ENCODE results near the gene TXLNB. TPM values are rescaled to one million over a fixed set of nuclear protein-coding genes. Genes with fewer than 3 reads are reported as not detected.

TXLNB gene
- total RNA-seq, 1 experiment from 2014 or later, result not detected

GRCh38 chr6:139236105-139236504 lies 55.7 kb downstream of the TXLNB start:
- H3K27me3 ChIP-seq (ENCODE audit: control insufficient read depth, insufficient read depth, low read length), result peaks cover 4% of the 10 kb centered on the region; the same call in 1 of the 2 replicates
- CTCF ChIA-PET, result no interaction called here
- no peaks in the 10 kb centered on the region for H3K4me1 ChIP-seq (ENCODE audit: control insufficient read depth, insufficient read depth, low read length)
- 0 out of 2 replicates have a peak, but pooled peaks have one; percentile 51 for ATAC-seq
- no peaks in the 10 kb centered on the region for H3K9me3 ChIP-seq (ENCODE audit: control insufficient read depth, insufficient read depth, low read depth, low read length)
- TF ChIP-seq POLR2AphosphoS5 (IDR thresholded peaks at IDR 0.05; ENCODE audit: low read depth, low read length), result no peak
- TF ChIP-seq SIN3A (IDR thresholded peaks at IDR 0.05; ENCODE audit: borderline replicate concordance, insufficient read depth, low read depth, low read length), result no peak
- TF ChIP-seq CTCF (IDR thresholded peaks at IDR 0.05), result no peak
- TF ChIP-seq TCF7L2 (IDR thresholded peaks at IDR 0.05; ENCODE audit: low read depth, low read length), result no peak
- TF ChIP-seq REST (IDR thresholded peaks at IDR 0.05; ENCODE audit: insufficient read depth in 1 of 2, low read depth in 2 of 2, low read length in 1 of 2), result no peak
- in situ Hi-C loops (cut with HindIII; ENCODE audit: low pct_unique_long_range_greater_than_20kb, low sequenced_read_pairs) (no loop called here), intact Hi-C loops (cut with micrococcal nuclease; ENCODE audit: unreplicated experiment) (loop anchor here (10.0 kb wide), 1 partner anchor 109 kb away; no protein-coding TSS in a partner anchor)
- POLR2A ChIA-PET, result interaction anchor here (0.6 kb wide), 1 partner anchor 124 kb away, joined by 3 read pairs; no protein-coding TSS in a partner anchor
- no peak overlapping the region for H3K27ac ChIP-seq (ENCODE audit: low read length)
- BruUV-seq (replicated peaks), result no TSS peak
- DNase-seq (ENCODE audit: low read depth, low spot score), result no peak
- H3K36me3 ChIP-seq (ENCODE audit: control insufficient read depth, insufficient read depth, low read length), result no peaks in the 10 kb centered on the region
- H3K4me3 ChIP-seq (ENCODE audit: low read depth in 2 of 2, low read length in 2 of 2), result no peak overlapping the region

GRCh38 chr6:139235661-139236060 lies 56.1 kb downstream of the TXLNB start:
- in situ Hi-C loops (cut with HindIII; ENCODE audit: low pct_unique_long_range_greater_than_20kb, low sequenced_read_pairs) (no loop called here), intact Hi-C loops (cut with micrococcal nuclease; ENCODE audit: unreplicated experiment) (loop anchor here (10.0 kb wide), 1 partner anchor 109 kb away; no protein-coding TSS in a partner anchor)

More at GRCh38 chr6:139235661-139236060, 56.1 kb downstream of the TXLNB start:
- DNase-seq (ENCODE audit: low read depth, low spot score) (no peak), ATAC-seq (no peak)
- H3K9me3 ChIP-seq (ENCODE audit: control insufficient read depth, insufficient read depth, low read depth, low read length), result no peaks in the 10 kb centered on the region
- BruUV-seq (replicated peaks), result no TSS peak
- no peak overlapping the region for H3K27ac ChIP-seq (ENCODE audit: low read length)
- H3K36me3 ChIP-seq (ENCODE audit: control insufficient read depth, insufficient read depth, low read length), result no peaks in the 10 kb centered on the region
- TF ChIP-seq SIN3A (IDR thresholded peaks at IDR 0.05; ENCODE audit: borderline replicate concordance, insufficient read depth, low read depth, low read length), result no peak
- no peak for TF ChIP-seq TCF7L2 (IDR thresholded peaks at IDR 0.05; ENCODE audit: low read depth, low read length)
- TF ChIP-seq POLR2AphosphoS5 (IDR thresholded peaks at IDR 0.05; ENCODE audit: low read depth, low read length), result no peak
- no peak for TF ChIP-seq REST (IDR thresholded peaks at IDR 0.05; ENCODE audit: insufficient read depth in 1 of 2, low read depth in 2 of 2, low read length in 1 of 2)
- no peak for TF ChIP-seq CTCF (IDR thresholded peaks at IDR 0.05)
- POLR2A ChIA-PET, result no interaction called here
- no peak overlapping the region for H3K4me3 ChIP-seq (ENCODE audit: low read depth in 2 of 2, low read length in 2 of 2)
- H3K4me1 ChIP-seq (ENCODE audit: control insufficient read depth, insufficient read depth, low read length), result no peaks in the 10 kb centered on the region
- CTCF ChIA-PET, result no interaction called here
- no peaks in the 10 kb centered on the region; the same call in 1 of the 2 replicates for H3K27me3 ChIP-seq (ENCODE audit: control insufficient read depth, insufficient read depth, low read length)
